Fibroblast of skin of scalp (primary cell): ENCODE results near the gene TPGS1. TPM values are rescaled to one million over a fixed set of nuclear protein-coding genes. Genes with fewer than 3 reads are reported as not detected.

ENCODE experiments used
- DNase-seq: peaks from one replicate; pipeline ENCODE4 v3.0.0-alpha.2; 2013
- polyA plus RNA-seq, 2 experiments: library from polyadenylated mRNA; unstranded; fragments of 120-200 nt; gene quantifications; one replicate each; pipeline ENCODE4 v1.2.1, GENCODE V29; 2013; ENCODE audit not compliant: insufficient read length in 2 of 2

Gene TPGS1, protein sequence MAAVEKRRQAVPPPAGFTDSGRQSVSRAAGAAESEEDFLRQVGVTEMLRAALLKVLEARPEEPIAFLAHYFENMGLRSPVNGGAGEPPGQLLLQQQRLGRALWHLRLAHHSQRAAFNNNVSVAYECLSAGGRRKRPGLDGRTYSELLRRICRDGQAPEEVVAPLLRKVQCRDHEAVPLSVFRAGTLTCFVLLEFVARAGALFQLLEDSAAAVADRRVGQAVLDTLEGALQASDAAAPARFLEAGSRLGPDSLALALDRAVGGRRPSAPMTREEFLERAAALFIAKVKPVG
- polyA plus RNA-seq (2013, experiment 1 of 2; ENCODE audit: insufficient read length), result 10.5 TPM
- 12.1 TPM for polyA plus RNA-seq (2013, experiment 2 of 2; ENCODE audit: insufficient read length)

DNA sequence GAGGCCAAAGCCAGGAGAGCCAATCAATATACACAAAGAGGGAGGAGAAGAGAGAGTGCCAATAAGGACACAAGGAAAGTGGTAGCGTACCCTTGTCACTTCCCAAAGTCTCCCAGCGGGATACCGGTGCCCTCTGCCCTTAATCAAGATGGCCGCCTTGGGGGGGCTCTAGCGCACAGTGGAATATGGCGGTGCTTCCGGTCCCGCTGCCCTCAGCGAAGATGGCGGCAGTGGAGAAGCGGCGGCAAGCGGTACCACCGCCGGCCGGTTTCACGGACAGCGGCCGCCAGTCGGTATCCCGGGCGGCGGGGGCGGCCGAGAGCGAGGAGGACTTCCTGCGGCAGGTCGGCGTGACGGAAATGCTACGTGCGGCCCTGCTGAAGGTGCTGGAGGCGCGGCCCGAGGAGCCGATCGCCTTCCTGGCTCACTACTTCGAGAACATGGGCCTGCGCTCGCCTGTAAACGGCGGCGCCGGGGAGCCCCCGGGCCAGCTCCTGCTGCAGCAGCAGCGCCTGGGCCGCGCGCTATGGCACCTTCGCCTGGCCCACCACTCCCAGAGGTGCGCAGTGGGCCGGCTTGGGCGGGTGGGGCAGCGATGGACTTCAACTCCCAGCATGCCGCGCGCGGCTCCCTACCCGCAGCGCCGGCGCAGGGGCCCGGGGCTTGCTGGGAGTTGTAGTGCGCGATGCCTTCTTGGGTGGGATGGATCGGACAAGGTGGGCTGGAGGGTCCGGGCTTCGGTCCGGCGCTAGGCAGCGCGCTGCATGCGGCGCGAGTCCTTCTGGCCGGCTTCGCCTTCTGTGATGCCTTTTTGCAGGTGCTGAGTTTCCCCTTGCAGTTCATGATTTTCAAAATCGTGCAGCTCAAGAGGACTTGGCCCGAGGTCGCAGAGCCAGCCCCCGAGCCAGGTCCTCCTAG, at the start of gene TPGS1:
Gene TPGS1 (plus strand): TSS at position 212 of the 918 bp plus-strand sequence. CDS start 10 bp downstream, at position 222.
- DNase-seq, result peak; percentile 75

DNA sequence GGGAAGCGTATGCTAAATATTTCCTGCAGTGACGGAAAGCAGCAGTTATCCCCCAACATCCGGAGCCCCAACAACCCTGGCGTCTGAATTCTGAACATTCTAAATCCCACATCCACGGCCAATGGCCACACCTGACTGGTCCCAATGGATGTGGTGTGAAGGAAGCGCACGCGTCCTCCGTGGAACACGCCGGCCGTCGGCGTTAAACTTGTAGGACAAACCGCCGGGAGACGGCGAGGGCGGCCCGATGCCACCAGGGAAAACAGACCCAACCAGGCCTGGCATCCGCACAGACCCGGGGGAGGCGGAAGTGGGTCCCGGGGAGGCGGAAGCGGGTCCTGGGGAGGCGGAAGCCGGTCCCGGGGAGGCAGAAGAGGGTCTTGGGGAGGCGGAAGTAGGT, 49.7 kb upstream of the TPGS1 start:
- DNase-seq, result no peak

DNA sequence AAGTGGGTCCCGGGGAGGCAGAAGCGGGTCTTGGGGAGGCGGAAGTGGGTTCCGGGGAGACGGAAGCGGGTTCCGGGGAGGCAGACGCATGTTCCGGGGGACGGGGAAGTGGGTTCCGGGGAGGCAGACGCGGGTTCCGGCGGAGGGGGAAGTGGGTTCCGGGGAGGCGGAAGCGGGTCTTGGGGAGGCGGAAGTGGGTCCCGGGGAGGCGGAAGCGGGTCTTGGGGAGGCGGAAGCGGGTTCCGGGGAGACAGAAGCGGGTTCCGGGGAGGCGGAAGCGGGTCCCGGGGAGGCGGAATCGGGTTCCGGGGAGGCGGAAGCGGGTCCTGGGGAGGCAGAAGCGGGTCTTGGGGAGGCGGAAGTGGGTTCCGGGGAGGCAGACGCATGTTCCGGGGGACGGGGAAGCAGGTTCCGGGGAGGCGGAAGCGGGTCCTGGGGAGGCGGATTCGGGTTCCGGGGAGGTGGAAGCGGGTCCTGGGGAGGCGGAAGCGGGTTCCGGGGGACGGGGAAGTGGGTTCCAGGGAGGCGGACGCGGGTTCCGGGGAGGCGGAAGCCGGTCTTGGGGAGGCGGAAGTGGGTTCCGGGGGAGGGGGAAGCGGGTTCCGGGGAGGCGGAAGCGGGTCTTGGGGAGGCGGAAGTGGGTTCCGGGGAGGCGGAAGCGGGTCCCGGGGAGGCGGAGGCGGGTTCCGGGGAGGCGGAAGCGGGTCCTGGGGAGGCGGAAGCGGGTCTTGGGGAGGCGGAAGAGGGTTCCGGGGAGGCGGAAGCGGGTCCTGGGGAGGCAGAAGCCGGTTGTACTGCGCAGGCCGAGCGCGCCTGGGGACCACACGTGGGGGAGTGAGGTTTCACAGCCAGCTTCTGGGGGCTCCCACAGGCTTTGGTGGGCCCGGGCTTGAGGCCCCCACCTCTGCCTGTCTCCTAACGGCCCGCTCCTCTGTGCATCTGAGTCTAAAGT, 48.9 kb upstream of the TPGS1 start:
- no peak for DNase-seq

DNA sequence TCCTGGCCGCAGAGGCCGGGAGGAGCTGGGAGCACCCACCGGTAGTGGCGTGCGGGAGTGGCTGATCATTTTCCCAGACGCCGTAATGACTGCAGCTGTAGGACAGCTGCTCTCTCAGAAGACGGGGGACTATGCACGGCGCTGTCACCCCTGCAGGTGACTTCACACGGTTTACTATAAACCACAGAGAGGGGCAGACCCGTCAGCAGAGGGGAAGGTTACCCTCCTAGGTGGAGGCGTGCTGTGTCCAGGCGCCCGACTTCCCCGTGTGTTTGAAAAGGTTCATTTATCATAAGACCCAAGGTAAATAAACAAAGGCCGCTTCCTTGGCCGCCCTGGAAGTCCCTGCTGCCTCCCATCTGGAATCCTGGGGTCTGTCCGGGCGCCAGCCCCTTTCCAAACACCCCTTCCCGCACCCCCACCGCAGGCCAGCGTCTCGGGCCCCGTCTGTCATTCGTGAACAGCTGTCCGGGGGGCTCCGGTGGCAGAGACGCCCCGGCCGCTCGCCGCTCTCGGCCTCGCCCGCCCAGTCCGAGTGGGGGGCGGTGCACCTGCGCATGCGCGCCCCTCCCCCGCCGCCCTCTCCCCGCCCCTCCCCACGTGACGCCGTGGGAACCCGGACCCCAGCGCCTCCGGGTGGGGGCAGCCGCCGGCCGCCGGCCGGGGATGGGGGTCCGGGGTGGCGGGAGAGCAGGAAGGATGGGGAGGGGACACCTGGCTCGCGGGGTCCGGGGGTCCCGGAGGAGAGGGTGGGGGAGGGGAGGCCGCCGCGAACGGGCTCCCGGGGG, 47.4 kb upstream of the TPGS1 start:
- DNase-seq, result peak; percentile 14

DNA sequence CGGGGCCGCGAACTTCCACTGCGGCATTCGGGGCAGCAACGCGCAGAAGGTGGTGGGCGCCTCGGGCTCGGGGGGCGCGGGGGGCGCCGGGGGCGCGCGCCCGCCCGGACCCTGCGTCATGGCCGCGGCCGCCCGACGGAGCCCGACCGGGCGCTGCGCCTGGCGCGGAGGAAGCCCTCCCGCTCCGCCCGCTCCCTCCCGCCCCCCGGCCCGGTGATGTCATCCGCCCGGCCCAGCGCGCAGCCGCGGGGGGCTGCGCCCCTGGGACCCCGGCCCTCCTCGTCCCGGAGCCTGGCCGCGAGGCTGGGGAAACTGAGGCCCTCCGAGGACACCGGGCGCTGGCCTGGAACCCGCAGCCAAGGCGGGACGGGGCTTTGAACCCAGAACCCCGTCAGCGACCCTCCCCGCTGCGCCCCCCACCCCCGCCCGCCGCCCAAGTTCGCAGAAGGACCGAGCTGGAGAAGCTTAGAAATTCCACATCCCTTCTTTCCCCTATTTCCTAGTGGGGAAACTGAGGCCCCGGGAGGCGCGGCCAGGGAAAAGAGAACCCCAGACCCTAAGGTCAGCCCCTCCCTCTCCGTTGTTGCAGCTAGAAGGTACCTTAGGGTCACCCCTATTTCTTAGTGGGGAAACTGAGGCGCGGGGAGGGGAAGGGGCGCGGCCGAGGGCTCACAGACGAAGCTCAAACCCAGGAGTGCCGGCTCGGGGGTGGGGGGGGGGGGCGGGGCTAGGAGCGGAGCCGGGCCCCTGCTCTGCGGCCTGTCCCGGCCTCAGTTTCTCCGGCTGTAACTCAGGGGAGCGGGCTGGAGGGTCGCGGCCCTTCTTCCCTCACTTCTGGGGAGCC, 46.2 kb upstream of the TPGS1 start, which contains the start of gene SHC2:
Gene SHC2 (minus strand): TSS at position 157 of the 844 bp plus-strand sequence. CDS start 37 bp downstream, at position 120.
- DNase-seq, result no peak

DNA sequence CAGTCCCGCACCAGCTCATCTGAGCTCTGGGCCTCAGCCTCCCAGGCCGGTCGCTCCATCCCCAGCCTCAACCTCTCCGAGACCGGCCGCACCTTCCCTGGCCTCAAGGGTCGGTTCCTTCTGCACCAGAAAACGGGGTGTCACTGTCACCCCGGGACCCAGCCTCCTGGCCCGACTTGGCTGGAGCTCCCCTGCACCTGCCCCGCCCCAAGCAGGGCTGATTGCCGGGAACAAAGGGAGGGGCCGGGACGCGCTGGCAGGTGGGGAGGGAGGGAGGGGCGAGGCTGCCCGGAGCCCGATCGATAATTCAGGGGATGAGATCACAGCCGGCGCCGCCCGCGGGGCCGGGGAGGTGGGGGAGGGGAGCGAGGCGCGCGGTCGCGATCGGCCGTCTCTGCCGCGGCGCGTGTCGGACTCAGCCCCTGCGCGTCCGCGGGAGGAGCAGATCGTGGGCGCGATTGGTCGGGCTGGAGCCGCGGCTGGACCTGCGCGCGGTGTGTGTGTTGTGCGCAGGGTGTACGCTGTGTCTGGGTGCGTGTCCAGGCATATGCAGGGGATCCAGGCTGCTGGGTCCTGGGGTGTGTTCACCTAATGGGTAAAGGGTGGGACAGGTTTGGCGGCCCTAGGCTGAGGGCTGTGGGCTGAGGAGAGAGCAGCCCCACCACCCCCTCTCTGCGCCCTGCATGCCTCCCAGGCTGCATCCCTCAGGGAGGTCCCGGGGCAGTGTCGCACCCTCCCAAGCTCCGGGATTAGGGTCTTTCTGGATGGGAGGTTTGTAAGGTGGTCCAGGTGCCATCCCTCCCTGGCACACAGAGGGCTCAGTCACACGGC, 45.4 kb upstream of the TPGS1 start:
- no peak for DNase-seq

DNA sequence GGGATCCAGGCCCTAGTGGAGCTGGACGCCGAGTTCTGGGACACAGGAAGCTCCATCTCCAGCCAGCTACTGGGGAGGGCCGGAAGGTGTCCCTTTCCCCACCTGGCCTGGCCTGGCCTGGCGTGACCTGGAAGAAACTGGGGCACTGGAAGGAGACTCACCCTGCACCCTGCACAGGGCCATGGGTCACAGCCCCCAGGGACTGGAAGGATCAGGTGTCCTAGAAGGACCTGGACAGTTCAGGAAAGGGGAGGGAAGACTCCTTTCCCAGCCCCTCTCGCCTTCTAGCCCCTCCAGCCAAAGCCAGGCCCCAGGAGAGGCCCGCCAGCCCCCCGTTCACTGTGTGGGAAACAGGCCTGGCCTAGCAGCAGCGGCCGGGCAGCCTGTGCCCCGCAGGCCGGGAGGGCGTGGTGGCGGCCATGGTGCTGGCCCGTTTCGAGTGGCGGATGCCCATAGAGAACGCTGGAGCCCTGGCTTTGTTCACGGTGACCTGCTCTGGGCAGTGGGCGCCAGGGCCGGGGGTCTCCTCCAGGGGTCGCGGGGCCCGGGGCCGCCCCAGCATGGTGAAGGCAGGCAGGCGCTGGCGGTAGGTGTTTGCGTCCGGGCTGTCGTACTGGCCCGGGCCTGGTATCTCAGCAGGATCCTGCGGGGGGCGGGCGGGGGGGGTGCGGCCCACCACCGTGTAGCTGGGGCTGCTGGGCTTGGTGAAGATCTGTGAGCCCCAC, 43.7 kb upstream of the TPGS1 start:
- DNase-seq, result no peak

DNA sequence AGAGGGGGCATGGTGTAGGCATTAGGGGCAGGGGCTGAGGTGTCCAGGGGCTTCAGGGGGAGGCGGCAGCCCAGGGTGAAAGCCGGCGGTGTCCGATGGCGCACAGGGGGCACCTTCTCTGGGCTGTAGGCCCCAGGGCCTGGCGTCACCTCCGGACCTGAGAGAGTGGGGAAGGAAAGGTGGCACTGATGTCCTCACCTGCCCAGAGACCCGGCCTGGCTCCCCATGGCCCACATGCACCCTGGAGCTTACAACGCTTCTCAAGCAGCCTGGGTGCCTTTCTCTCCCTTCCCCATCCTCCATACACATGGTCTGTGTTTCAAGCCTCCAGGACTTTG, 43.1 kb upstream of the TPGS1 start:
- DNase-seq, result no peak

DNA sequence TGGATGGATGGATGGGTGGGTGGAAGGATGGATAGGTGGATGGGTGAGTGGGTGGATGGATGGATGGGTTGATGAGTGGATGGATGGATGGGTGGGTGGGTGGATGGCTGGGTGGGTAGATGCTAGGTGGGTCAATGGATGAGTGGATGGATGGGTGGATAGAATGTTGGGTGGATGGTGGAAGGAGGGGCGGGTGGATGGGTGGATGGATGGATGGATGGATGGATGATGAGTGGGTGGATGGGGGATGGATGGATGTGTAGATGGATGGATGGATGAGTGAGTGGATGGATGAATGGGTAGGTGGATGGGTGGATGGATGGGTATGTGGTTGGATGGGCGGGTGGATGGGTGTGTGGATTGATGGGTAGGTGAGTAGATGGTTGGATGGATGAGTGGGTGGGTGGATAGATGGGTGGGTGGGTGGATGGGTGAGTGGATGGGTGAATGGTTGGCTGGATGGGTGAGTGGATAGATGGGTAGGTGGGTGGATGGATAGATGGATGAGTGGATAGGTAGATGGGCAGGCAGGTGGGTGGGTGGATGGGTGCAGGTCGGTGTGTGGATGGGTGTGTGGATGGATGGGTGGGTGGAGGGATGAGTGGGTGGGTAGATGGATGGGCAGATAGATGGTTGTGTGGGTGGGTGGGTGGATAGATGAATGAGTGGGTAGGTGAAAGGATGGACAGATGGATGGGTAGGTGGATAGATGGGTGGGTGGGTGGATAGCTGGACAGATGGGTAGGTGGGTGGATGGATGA, 42.1 kb upstream of the TPGS1 start:
- DNase-seq, result no peak

DNA sequence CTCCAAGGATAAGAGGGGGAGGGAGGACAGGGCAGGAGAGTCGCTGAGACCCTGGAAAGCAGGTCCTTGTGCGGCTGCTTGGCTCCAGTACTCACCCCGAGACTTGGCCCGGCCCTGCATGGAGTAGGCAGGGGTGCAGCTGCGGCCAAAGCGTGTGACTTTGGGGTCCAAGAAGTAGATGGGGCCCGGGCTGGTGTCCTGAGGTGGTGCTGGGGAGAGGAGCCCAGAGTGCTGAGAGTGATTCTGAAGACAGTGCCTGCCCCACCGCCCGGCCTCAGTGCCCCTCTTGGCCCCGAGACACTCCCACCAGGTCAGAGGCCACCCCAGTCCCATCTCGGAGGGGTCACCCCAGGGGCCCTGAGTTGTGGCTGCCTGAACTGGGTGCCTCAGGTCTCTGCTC, 39.7 kb upstream of the TPGS1 start:
- no peak for DNase-seq

DNA sequence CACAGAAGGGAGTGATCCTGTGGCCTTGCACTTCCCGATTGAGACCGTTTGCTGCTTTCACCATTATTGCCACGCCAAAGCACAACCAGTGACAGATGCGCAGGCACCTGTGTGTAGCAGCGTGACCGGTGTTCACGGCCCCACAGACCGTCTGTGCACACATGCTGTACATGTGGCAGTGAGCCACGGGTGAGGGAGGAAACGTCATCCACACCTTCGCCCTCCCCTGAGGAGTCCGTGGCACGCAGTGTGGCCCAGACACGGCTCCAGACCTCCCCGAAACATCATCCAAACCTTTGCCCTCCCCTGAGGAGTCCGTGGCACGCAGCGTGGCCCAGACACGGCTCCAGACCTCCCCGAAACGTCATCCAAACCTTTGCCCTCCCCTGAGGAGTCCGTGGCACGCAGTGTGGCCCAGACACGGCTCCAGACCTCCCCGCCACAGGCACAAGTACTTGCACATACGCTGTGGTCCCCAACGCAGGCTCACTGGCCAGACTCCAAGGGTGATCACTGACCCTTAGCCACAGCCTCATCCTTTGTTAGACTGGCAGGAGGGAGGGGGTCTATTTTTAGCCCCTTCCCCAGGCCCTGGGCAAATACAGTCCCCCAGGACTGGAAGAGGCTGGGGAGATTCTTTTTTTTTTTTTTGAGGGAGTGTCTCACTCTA, 38.6 kb upstream of the TPGS1 start:
- DNase-seq, result no peak

DNA sequence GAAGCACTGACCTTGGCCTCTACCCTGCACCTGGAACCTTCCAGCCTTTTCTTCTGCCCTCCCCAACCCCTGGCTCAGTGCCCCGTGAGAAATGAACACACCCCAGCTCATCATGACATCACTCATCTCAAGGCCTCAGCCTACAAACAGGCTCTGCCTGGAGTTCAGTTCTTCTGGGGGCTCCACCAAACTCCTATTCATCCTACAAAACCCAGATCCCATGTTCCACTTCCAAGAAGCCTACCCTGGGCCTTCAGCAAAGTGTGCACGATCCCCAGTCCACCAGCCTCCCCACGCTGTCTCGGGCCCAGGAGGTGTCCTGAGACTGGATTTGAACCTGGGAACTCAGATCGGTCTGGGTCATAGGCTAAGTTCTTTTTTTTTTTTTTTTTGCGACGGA, 37.5 kb upstream of the TPGS1 start:
- DNase-seq, result no peak

DNA sequence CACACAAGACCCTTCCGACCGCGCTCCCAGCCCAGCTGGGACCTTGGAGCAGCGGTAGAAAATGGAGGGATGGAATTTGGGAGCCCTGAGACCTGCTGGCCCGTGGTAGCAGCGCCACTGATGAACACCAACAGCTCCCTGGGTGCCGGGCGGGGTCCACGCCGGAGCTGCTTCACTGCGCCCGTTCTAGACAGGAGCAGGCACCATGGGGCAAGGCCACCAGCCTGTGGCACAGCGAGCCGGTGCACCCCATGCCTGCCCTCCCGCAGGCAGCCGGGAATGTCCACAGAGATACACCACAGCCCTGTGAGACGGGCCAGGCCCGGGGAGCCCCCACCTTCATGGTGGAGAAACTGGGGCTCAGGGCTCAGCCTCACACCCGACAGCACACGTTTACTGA, 36.6 kb upstream of the TPGS1 start:
- DNase-seq, result no peak

DNA sequence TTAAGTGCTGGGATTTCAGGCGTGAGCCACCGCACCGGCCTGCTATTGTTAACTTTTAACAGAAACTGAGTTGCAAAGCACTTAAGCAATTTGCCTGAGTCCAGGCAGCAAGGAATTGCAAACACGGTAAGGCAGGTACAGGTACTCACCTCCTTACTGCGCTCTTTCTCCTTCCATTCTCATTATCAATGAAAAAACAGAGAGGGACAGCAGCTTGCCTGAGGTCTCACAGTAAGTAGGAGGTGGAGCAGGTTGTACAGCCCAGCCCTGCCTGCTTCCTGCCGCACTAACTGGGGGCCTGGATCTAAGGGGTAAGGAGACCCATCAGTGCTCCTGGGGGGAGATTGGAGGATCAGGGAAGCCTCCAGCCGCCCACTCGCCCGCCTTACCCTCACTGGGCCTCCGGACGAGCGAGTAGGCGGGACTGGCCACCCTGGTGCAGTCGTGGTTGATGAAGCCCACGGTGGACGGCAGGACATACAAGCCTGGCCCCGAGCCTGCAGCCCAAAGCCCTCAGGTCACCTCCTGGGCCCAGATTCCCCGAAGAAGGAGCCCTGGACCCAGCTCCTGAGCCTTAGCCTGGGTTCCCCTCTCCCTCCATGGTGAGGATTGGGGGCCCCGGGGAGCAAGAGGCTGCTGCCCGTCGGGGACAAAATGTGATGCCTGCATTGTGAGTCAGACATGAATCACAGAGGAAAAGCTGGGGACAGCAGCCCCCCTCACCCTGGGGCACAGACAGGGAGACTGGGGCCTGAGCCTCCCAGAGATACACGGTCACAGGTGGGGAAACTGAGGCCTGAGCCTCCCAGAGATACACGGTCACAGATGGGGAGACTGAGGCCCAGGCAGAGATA, 35.1 kb upstream of the TPGS1 start:
- no peak for DNase-seq

DNA sequence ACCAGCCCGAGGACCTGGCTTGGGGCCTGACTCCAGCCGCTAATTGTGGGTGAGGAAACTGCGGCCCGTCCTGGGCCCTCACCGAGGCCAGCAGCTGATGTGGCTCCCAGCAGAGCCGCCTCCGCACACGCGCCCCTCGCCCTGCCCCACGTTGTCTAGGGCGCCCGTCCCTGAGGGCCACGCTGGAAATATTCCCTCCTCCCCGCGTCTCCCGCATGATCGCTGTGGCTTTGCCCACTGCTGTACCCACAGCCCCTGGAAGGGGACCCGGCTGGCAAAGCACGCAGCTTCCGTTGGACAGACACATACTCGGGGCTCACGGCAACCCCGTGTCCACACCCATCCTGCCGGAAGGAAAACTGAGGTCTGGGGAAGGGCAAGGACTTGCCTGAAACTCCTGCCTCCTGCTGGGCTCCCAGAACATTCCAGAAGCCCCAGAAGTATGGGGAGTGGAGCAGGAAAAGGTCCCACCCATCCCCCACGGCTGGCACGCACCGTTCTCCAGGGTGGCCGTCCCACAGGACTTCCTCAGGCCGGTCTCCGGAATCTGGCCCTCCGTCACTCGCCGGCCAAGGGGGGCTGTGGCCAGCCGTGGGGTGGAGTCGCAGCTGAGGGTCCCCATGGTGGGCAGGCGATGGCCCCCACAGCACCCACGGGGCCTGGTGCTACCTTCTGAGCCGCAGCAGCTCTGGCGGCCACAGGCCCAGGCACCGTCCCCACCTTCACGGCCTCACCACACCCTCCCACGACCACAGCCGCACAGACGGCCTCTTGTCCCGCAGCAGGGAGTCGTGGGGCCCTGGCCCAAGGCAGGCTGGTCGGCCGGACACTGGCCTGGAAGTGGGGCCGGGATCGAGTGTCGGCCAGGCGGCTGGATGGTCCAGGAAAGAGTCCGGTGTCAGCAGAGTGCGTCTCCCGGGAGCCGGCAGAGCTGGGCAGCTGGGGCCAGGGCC, 32.9 kb upstream of the TPGS1 start:
- no peak for DNase-seq
